ENCODE measurements around the gene AGBL4.
"Not testable (repeated sequence)": the region's sequence is repeated elsewhere in the genome, so short reads cannot be mapped to it uniquely, and the experiment has no call there.

AGBL4 gene

GRCh38 chr1:49302400-49302799 lies 721.4 kb downstream of the AGBL4 start:
- not testable (repeated sequence) for DNase-seq

DNA sequence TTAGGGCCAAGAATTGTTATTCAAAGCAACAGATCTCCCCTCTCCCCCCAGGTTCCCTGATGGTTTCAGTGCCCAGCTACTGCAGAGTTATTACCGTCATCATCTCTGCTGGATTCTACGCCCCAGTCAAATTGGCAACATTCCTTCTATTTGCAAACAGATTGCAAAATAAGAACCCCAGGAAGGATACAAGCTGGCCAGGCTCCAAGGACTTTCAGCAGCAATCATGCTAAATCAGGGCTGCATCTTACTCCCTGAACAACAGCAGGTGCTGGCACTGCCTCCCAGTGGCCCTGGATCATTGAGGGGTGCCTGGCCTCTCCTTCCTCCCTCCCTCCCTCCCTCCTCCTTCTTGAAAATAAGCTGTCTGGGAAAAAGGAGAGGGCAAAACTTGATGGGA lies 725.5 kb downstream of the AGBL4 start:
- no peak for DNase-seq

DNA sequence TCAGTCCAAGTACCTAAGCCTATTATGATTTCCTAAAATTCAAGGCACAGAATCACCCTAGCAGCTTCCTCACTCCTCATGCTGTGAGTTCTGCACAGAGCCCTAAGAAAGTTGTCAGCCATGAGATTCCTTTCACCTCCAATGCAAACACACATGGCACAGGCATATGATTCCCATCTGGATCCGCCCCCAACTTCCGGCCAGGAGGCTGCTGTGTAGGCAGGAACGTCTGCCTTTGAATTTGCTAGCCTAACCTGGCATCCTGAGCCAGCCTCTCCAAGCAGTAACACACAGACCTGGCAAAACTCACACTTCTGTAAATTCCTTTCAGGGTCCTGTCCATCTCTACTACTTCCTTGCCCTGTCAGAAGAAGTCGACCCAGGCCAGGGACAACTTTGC lies 726.0 kb downstream of the AGBL4 start:
- no peak for DNase-seq

- DNase-seq, result no peak
These were observed 729.2 kb downstream of the AGBL4 start for GRCh38 chr1:49294539-49294938.

- DNase-seq, result no peak
These were observed 730.7 kb downstream of the AGBL4 start for GRCh38 chr1:49293016-49293415.

DNA sequence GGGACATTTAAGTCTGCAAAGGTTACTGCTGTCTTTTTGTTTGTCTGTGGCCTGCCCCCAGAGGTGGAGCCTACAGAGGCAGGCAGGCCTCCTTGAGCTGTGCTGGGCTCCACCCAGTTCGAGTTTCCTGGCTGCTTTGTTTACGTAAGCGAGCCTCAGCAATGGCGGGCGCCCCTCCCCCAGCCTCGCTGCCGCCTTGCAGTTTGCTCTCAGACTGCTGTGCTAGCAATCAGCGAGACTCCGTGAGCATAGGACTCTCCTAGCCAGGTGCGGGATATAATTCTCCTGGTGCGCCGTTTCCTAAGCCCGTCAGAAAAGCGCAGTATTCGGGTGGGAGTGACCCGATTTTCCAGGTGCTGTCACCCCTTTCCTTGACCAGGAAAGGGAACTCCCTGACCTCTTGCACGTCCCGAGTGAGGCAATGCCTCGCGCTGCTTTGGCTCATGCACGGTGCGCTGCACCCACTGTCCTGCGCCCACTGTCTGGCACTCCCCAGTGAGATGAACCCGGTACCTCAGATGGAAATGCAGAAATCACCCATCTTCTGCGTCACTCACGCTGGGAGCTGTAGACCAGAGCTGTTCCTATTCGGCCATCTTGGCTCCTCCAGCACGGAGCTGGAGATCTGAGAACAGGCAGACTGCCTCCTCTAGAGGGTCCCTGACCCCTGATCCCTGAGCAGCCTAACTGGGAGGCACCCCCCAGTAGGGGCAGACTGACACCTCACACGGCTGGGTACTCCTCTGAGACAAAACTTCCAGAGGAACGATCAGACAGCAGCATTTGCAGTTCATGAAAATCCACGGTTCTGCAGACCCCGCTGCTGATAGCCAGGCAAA lies 766.3 kb downstream of the AGBL4 start:
- DNase-seq, result not testable (repeated sequence)

- no peak for DNase-seq
These were observed 770.8 kb downstream of the AGBL4 start for GRCh38 chr1:49252917-49253316.

- DNase-seq, result no peak
These were observed 772.6 kb downstream of the AGBL4 start for GRCh38 chr1:49251019-49251784.

DNA sequence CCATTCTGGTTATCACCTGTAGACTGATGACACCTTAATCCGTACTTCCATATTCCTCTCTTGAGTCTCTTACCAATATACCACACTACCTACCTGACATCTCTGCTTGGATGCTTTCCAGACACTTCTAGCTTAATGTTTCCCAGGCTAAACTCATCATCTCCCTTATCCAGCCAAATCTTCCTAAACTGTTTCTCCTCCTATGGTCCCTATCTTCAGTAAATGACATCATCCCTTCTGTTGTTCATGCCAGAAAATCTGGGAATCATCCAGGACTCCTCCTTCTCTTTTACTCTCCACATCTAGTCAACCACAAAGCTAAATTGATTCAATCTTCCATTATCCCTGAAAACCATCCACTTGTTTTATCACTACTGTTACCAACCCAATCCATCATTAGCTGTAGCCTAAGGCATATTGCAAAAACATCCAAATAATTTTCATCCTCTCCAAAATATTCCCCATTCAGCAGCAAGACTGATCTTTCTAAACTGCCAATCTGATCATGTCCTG lies 783.0 kb downstream of the AGBL4 start:
- DNase-seq, result no peak

DNA sequence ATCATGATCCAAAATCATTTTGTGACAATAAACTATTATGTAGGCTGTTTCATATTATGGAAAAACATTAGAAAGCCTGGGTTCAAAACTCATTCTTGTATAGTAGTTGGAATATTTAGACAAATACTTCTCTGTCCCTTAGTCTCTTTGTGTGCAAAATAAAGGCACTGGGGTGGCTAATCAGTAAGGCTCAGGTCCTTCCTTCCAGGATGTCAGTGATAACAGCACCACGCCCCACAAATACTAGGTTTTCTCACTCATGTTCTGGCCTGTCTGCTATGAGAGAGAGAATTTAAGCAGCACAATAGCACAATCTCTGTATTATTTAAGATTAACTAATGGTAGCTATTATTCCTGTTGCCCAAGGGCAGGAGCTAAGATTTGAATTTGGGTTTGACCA lies 788.8 kb downstream of the AGBL4 start:
- no peak for DNase-seq

- DNase-seq, result peak; percentile 2
These were observed 794.2 kb downstream of the AGBL4 start for GRCh38 chr1:49229555-49229954.

GRCh38 chr1:49226758-49227157 lies 797.0 kb downstream of the AGBL4 start:
- DNase-seq, result no peak

- no peak for DNase-seq
These were observed 798.3 kb downstream of the AGBL4 start for GRCh38 chr1:49225464-49225863.

- no peak for DNase-seq
These were observed 810.5 kb downstream of the AGBL4 start for GRCh38 chr1:49213301-49213700.

GRCh38 chr1:49208712-49209111 lies 815.0 kb downstream of the AGBL4 start:
- no peak for DNase-seq

- no peak for DNase-seq
These were observed 819.0 kb downstream of the AGBL4 start for GRCh38 chr1:49204720-49205119.

GRCh38 chr1:49200738-49201137 lies 823.0 kb downstream of the AGBL4 start:
- DNase-seq, result no peak

- no peak for DNase-seq
These were observed 824.2 kb downstream of the AGBL4 start for GRCh38 chr1:49199564-49199963.

DNA sequence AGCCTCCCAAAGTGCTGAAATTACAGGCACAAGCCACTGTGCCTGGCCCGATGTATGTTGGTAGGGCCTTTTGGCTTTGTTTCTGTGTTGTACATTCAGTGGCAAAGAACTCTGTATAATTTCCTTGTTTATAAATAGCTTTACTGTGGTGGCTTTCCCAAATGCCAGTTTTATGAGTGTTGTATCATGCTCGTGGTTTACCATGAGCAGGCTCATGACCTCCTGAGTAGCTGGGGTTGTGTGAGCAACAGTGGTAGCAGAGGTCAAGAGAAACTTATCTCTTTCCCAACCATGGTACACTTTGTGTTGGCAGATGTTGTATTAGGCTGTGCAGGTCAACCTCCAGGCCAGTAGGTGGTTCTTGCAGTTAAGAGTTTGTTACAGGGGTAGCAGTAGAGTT lies 826.7 kb downstream of the AGBL4 start:
- peak; percentile 5 for DNase-seq

DNA sequence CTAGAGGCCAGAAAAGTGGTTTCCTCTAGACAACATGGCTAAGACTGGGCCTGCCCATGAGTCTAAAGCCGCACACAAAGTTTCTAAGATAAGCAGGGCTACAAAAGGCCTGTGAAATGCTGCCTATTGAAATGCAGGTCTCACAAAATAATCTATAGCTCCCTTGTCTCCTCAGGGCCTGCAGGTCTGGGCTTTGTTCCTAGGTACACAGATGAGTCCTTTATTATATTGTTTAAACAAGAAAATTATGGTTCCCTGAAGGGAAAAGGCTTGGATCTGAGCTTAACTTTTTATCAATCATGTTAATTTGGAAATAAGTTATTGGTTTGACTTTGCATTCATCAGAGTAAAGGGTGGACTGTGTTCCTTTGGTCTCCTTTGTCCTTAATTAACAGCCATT lies 833.6 kb downstream of the AGBL4 start:
- no peak for DNase-seq

- DNase-seq, result no peak
These were observed 836.7 kb downstream of the AGBL4 start for GRCh38 chr1:49187056-49187455.

DNA sequence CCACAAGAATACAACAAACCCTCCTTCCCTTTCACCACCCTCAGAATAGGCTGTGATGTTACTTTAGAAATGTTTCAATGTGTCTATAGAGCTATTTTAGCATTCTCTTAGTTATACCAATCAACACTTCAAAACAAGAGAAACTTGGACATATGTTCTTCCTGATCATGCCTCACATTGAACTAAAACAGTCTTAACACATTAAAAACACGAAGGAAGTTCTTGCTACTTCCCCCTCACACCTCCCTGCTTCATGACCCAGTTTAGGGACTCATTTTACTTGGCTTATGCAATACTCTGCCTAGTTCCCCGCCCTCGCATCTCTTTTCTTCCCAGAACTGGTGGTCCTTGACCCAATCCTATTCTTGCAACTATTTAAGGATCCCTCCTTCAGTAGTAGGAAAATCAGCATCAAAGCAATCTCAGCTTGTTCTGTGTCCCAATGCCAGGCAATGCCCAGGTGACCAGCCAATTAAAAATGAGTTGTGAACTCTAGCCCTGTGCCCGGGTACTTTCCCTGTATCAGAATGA lies 838.2 kb downstream of the AGBL4 start:
- DNase-seq, result no peak

DNA sequence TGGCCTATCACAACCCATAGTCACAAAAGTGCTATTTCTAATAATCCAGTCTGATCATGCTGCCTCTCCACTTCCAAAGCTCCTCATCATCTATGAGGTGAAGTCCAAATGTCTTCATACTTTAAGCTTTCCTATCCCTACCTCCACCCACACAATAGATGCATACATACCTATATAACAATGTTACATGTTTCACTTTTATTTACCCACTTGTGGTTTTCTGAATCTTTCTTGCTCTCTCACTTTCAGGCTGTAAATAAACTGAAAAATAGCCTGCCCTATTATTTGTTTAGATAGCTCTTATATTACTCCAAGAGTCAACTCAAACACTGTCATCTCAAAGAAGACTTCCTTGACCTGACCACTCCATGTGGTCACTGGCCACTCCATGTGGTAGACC lies 840.3 kb downstream of the AGBL4 start:
- no peak for DNase-seq

- DNase-seq, result no peak
These were observed 842.7 kb downstream of the AGBL4 start for GRCh38 chr1:49181033-49181432.
